Keratinocyte (primary cell): ENCODE results near the gene BOD1. TPM values are rescaled to one million over a fixed set of nuclear protein-coding genes. Genes with fewer than 3 reads are reported as not detected.

Source experiments
- DNase-seq: peaks from one replicate; pipeline ENCODE4 v3.0.0-alpha.2; 2011; ENCODE audit warnings: low read depth, missing footprints, low spot score
- FAIRE-seq: peaks from 2 replicates; lab custom pipeline; 2011; peaks lifted over from hg19 to GRCh38; lab: Jason Lieb, UNC
- H2AFZ ChIP-seq: 2 replicates; pipeline ENCODE4 v1.6.0; 2012; ENCODE audit warnings: low read length, control low read depth, inconsistent platforms; ENCODE audit not compliant: control insufficient read depth
- H3K27ac ChIP-seq: 2 replicates; pipeline ENCODE4 v1.5.1; 2011; ENCODE audit warnings: low read length; ENCODE audit not compliant: control insufficient read depth, insufficient read depth
- H3K27me3 ChIP-seq: 3 replicates; pipeline ENCODE4 v1.6.0; 2011; ENCODE audit warnings: low read length; ENCODE audit not compliant: control insufficient read depth, insufficient read depth; ENCODE audit errors: extremely low read depth
- H3K36me3 ChIP-seq, 2 experiments: 2 replicates in 1 of 2; 3 replicates in 1 of 2; pipeline ENCODE4 v1.5.1; 2011; ENCODE audit warnings: low read length in 2 of 2, mild to moderate bottlenecking in 1 of 2; ENCODE audit not compliant: control insufficient read depth in 2 of 2, insufficient read depth in 2 of 2; ENCODE audit errors: extremely low read depth in 1 of 2
- H3K4me1 ChIP-seq: 3 replicates; pipeline ENCODE4 v1.5.1; 2011; ENCODE audit warnings: low read length; ENCODE audit not compliant: control insufficient read depth, insufficient read depth; ENCODE audit errors: extremely low read depth
- H3K4me2 ChIP-seq: 3 replicates; pipeline ENCODE4 v1.6.0; 2011; ENCODE audit warnings: low read depth, low read length; ENCODE audit not compliant: control insufficient read depth, insufficient read depth; ENCODE audit errors: extremely low read depth
- H3K4me3 ChIP-seq, 3 experiments: fragments of 200-600 bp in 1 of 3; sonication (generic) in 1 of 3; 2 replicates in 2 of 3; 3 replicates in 1 of 3; pipeline ENCODE4 v1.5.1; 2011 to 2016; ENCODE audit warnings: low read length in 3 of 3, mild to moderate bottlenecking in 3 of 3, control low read depth in 2 of 3, inconsistent platforms in 1 of 3, low read depth in 1 of 3, mixed read lengths in 1 of 3, mixed run types in 1 of 3, moderate library complexity in 1 of 3; ENCODE audit not compliant: control insufficient read depth in 2 of 3, insufficient read depth in 2 of 3; ENCODE audit errors: extremely low read depth in 1 of 3
- H3K79me2 ChIP-seq: 2 replicates; pipeline ENCODE4 v1.6.0; 2012; ENCODE audit warnings: low read length; ENCODE audit not compliant: control insufficient read depth, insufficient read depth
- H3K9ac ChIP-seq: 3 replicates; pipeline ENCODE4 v1.6.0; 2011; ENCODE audit warnings: low read length; ENCODE audit not compliant: control insufficient read depth, insufficient read depth; ENCODE audit errors: extremely low read depth
- H3K9me1 ChIP-seq: 3 replicates; pipeline ENCODE4 v1.6.0; 2011; ENCODE audit warnings: low read length; ENCODE audit not compliant: control insufficient read depth, insufficient read depth; ENCODE audit errors: extremely low read depth
- H3K9me3 ChIP-seq: 2 replicates; pipeline ENCODE4 v1.5.1; 2012; ENCODE audit warnings: low read depth, low read length; ENCODE audit not compliant: control insufficient read depth
- H4K20me1 ChIP-seq: 3 replicates; pipeline ENCODE4 v1.6.0; 2011; ENCODE audit warnings: low read length; ENCODE audit not compliant: control insufficient read depth, insufficient read depth; ENCODE audit errors: extremely low read depth
- EZH2 ChIP-seq: IDR thresholded peaks from one replicate; pipeline ENCODE4 v1.6.1; 2012; ENCODE audit warnings: inconsistent platforms, mild to moderate bottlenecking, low read length, moderate library complexity
- dilution Hi-C: fragments of 300-500 bp; cut with MboI; formaldehyde crosslinking; loops from one replicate; pipeline ENCODE4 v1.7.0; 2020; ENCODE audit warnings: low sequenced_read_pairs; ENCODE audit not compliant: extremely low pct_ligation_motif_present
- polyA plus RNA-seq, 5 experiments: library from polyadenylated mRNA; depleted of rRNA in 3 of 5; stranded (reverse) in 3 of 5; stranded (forward) in 1 of 5; unstranded in 1 of 5; fragments of >200 nt; gene quantifications; 1 replicate in 1 of 5; 2 replicates in 3 of 5; 3 replicates in 1 of 5; pipeline versions ENCODE4 v1.2.1 to v1.2.3, GENCODE V29; 2011 to 2012; ENCODE audit warnings: missing spikeins in 2 of 5, low read depth in 1 of 5, low replicate concordance in 1 of 5
- TF ChIP-seq, protein P1 (sequence below), 3 experiments: IDR thresholded peaks in 1 of 3; conservative IDR thresholded peaks in 1 of 3; optimal IDR thresholded peaks in 1 of 3; 2 replicates in 2 of 3; 3 replicates in 1 of 3; pipeline versions ENCODE3 to v1.5.1; 2011; ENCODE audit warnings: low read length in 3 of 3, mild to moderate bottlenecking in 3 of 3, moderate library complexity in 2 of 3, control low read depth in 1 of 3, inconsistent platforms in 1 of 3; ENCODE audit not compliant: insufficient read depth in 2 of 3; ENCODE audit errors: extremely low read depth in 1 of 3

The BOD1 gene
- polyA plus RNA-seq, 1 donor (not counting 4 experiments of a cell fraction or from before 2014, with no cell fraction given), result 46.8 TPM

DNA sequence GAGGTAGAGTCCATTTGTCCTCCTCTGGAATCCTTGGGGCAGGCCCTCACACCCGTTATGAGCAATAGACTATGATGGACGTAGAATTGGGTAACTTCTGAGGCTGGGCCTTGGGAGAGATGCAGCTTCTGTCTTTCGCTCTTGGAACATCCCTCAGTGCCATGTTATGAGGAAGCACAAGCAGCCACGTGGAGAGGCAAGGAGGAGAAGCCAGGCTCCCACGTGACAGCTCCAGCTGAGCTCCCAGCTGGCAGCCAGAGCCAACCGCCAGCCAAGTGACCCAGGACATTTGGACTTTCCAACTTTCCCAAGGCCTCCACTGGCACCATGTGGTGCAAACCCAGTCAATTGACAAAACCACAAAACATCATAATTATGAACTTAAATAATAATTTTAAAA lies 43.0 kb upstream of the BOD1 start:
- DNase-seq (no peak), FAIRE-seq (no peak)
- TF ChIP-seq EZH2, result no peak
- TF ChIP-seq, protein P1, sequence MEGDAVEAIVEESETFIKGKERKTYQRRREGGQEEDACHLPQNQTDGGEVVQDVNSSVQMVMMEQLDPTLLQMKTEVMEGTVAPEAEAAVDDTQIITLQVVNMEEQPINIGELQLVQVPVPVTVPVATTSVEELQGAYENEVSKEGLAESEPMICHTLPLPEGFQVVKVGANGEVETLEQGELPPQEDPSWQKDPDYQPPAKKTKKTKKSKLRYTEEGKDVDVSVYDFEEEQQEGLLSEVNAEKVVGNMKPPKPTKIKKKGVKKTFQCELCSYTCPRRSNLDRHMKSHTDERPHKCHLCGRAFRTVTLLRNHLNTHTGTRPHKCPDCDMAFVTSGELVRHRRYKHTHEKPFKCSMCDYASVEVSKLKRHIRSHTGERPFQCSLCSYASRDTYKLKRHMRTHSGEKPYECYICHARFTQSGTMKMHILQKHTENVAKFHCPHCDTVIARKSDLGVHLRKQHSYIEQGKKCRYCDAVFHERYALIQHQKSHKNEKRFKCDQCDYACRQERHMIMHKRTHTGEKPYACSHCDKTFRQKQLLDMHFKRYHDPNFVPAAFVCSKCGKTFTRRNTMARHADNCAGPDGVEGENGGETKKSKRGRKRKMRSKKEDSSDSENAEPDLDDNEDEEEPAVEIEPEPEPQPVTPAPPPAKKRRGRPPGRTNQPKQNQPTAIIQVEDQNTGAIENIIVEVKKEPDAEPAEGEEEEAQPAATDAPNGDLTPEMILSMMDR (optimal IDR thresholded peaks at IDR 0.05 in 1 of 3, IDR thresholded peaks at IDR 0.05 in 1 of 3, conservative IDR thresholded peaks at IDR 0.05 in 1 of 3; ENCODE audit: extremely low read depth in 1 of 3, insufficient read depth in 2 of 3, low read length in 3 of 3), result no peak
- no peaks in the 10 kb centered on the region for H3K4me1 ChIP-seq
- no peak overlapping the region for H3K27ac ChIP-seq
- H2AFZ ChIP-seq, result no peak overlapping the region
- H3K9ac ChIP-seq, result no peak overlapping the region
- no peak overlapping the region for H3K4me2 ChIP-seq
- dilution Hi-C loops, result no loop called here
- H3K4me3 ChIP-seq, result no peak overlapping the region
- no peaks in the 10 kb centered on the region for H3K79me2 ChIP-seq
- no peaks in the 10 kb centered on the region for H3K36me3 ChIP-seq
- H3K27me3 ChIP-seq, result no peaks in the 10 kb centered on the region
- H3K9me1 ChIP-seq, result no peaks in the 10 kb centered on the region
- H4K20me1 ChIP-seq, result no peaks in the 10 kb centered on the region
- H3K9me3 ChIP-seq, result no peaks in the 10 kb centered on the region

DNA sequence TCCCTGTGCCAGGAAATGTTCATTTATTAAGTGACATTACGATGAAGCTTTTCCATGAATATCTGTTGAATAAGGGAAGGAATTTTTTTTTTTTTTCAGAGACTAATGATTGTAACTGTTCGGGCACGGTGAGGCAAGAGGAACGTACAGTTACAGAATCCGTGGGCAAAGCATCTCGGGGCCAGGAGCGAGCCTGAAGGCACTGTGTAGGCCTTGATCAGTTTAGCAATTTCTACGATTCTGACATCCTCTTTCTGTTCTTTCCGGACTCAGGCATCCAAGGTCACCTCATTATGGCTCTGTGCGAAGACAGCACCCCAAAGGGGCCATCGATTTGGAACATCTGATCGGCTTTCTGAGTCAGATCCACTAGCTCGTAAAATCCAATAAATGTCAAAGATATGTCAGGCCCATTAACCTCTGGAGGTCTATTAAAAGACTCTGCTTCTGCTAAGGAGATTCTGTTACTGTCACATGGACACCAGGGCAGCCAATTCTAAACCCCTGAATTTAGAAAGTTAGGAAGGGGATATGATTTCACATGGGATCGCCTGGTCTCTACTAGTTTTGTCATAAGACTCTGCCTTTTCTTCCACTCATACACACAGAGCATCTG lies 41.4 kb upstream of the BOD1 start:
- FAIRE-seq (no peak), DNase-seq (no peak)
- Histone ChIP-seq H3K9me3 (no peaks in the 10 kb centered on the region), H4K20me1 (no peaks in the 10 kb centered on the region), H3K79me2 (no peaks in the 10 kb centered on the region), H3K4me2 (no peak overlapping the region), H3K36me3 (no peaks in the 10 kb centered on the region), H3K27ac (no peak overlapping the region), H3K9ac (no peak overlapping the region), H3K4me3 (no peak overlapping the region), H3K4me1 (no peaks in the 10 kb centered on the region), H3K27me3 (no peaks in the 10 kb centered on the region), H2AFZ (no peak overlapping the region), H3K9me1 (no peaks in the 10 kb centered on the region)
- dilution Hi-C loops, result no loop called here
- TF ChIP-seq EZH2, result no peak
- TF ChIP-seq, protein P1 (optimal IDR thresholded peaks at IDR 0.05 in 1 of 3, IDR thresholded peaks at IDR 0.05 in 1 of 3, conservative IDR thresholded peaks at IDR 0.05 in 1 of 3; ENCODE audit: extremely low read depth in 1 of 3, insufficient read depth in 2 of 3, low read length in 3 of 3), result no peak
